Activated CD8-positive, alpha-beta T cell treated with anti-CD3 and anti-CD28 coated beads for 36 hours (primary cell): ENCODE results near the gene TNXB. TPM values are rescaled to one million over a fixed set of nuclear protein-coding genes. Genes with fewer than 3 reads are reported as not detected.

Experiments
- ATAC-seq: fragments of 200-7000 bp; cut with Tn5 transposase; one replicate; pipeline ENCODE4 v1.10.0; 2021; ENCODE audit warnings: mild to moderate bottlenecking, moderate library complexity
- CTCF ChIA-PET: fragments of 350-600 bp; sonication (Branson Sonifier 250); formaldehyde crosslinking; loops from one replicate; lab custom pipeline; 2021; ENCODE audit warnings: antibody characterized with exemption; lab: Charles Lee
- POLR2A ChIA-PET: fragments of 350-600 bp; sonication (Branson Sonifier 250); formaldehyde crosslinking; loops from one replicate; lab custom pipeline; 2021; ENCODE audit warnings: antibody characterized with exemption; lab: Charles Lee
- DNase-seq: peaks from one replicate; pipeline ENCODE4 v3.0.0-alpha.2; 2020
- H3K27ac Mint-ChIP-seq: one replicate; pipeline ENCODE4 v1.8.0; 2021; ENCODE audit warnings: mild to moderate bottlenecking, mixed read lengths
- H3K27me3 Mint-ChIP-seq: one replicate; pipeline ENCODE4 v1.8.0; 2021; ENCODE audit warnings: mixed read lengths
- H3K36me3 Mint-ChIP-seq: one replicate; pipeline ENCODE4 v1.8.0; 2021; ENCODE audit warnings: low read depth, mixed read lengths
- H3K4me1 Mint-ChIP-seq: one replicate; pipeline ENCODE4 v1.8.0; 2021; ENCODE audit warnings: low read depth, mixed read lengths
- H3K4me3 Mint-ChIP-seq: one replicate; pipeline ENCODE4 v1.8.0; 2021; ENCODE audit warnings: mild to moderate bottlenecking, moderate library complexity, mixed read lengths
- H3K9me3 Mint-ChIP-seq: one replicate; pipeline ENCODE4 v1.8.0; 2021; ENCODE audit warnings: mixed read lengths
- CTCF ChIP-seq: fragments of 200-600 bp; IDR thresholded peaks from one replicate; pipeline ENCODE4 v1.8.0; 2022; ENCODE audit warnings: antibody characterized with exemption, mild to moderate bottlenecking
- intact Hi-C: fragments of 100-400 bp; cut with micrococcal nuclease; formaldehyde crosslinking; loops from one replicate; pipeline ENCODE4 v1.10.0; 2022
- total RNA-seq, 2 experiments: library from RNA; stranded (reverse); gene quantifications; one replicate each; pipeline ENCODE4 v1.2.3, GENCODE V29; 2021

Gene TNXB
- total RNA-seq, 2 experiments from 2014 or later = 1.8 to 3.7 TPM

GRCh38 chr6:32082935-32083334 lies 26.2 kb downstream of the TNXB start:
- no peak overlapping the region for H3K27ac Mint-ChIP-seq
- intact Hi-C loops = no loop called here
- ATAC-seq (no peak), DNase-seq (no peak)
- no peaks in the 10 kb centered on the region for H3K9me3 Mint-ChIP-seq
- POLR2A ChIA-PET = interaction anchor here (0.6 kb wide), 1 partner anchor 9 kb away, joined by 4 read pairs; no protein-coding TSS in a partner anchor
- TF ChIP-seq CTCF = no peak
- no peak overlapping the region for H3K4me3 Mint-ChIP-seq
- no peaks in the 10 kb centered on the region for H3K36me3 Mint-ChIP-seq
- peaks cover 11% of the 10 kb centered on the region for H3K4me1 Mint-ChIP-seq
- CTCF ChIA-PET = interaction anchor here (1.3 kb wide), 1 partner anchor 14 kb away, joined by 3 read pairs; no protein-coding TSS in a partner anchor
- H3K27me3 Mint-ChIP-seq = peaks cover 28% of the 10 kb centered on the region

- no peak for TF ChIP-seq CTCF
- H3K27ac Mint-ChIP-seq = no peak overlapping the region
- ATAC-seq (no peak), DNase-seq (no peak)
- ChIA-PET CTCF (no interaction called here), POLR2A (interaction anchor here (0.6 kb wide), 1 partner anchor 8 kb away, joined by 4 read pairs; no protein-coding TSS in a partner anchor)
- H3K36me3 Mint-ChIP-seq = no peaks in the 10 kb centered on the region
- no peaks in the 10 kb centered on the region for H3K9me3 Mint-ChIP-seq
- no peak overlapping the region for H3K4me3 Mint-ChIP-seq
- peaks cover 28% of the 10 kb centered on the region for H3K27me3 Mint-ChIP-seq
- H3K4me1 Mint-ChIP-seq = peaks cover 11% of the 10 kb centered on the region
- intact Hi-C loops = no loop called here
These were observed 26.7 kb downstream of the TNXB start for GRCh38 chr6:32082478-32082877.

GRCh38 chr6:32081168-32081990 lies 27.8 kb downstream of the TNXB start:
- Mint-ChIP-seq H3K27ac (no peak overlapping the region), H3K4me3 (no peak overlapping the region), H3K36me3 (no peaks in the 10 kb centered on the region), H3K27me3 (peaks cover 23% of the 10 kb centered on the region), H3K4me1 (peaks cover 5% of the 10 kb centered on the region), H3K9me3 (no peaks in the 10 kb centered on the region)
- ChIA-PET POLR2A (no interaction called here), CTCF (interaction anchor here (1.5 kb wide), 1 partner anchor 47 kb away, joined by 3 read pairs; no protein-coding TSS in a partner anchor)
- no peak for TF ChIP-seq CTCF
- no peak for DNase-seq
- intact Hi-C loops = no loop called here
- no peak for ATAC-seq

- DNase-seq (no peak), ATAC-seq (no peak)
- Mint-ChIP-seq H3K4me3 (no peak overlapping the region), H3K27ac (no peak overlapping the region), H3K4me1 (no peaks in the 10 kb centered on the region), H3K36me3 (no peaks in the 10 kb centered on the region), H3K27me3 (peaks cover 10% of the 10 kb centered on the region), H3K9me3 (no peaks in the 10 kb centered on the region)
- intact Hi-C loops = no loop called here
- ChIA-PET CTCF (no interaction called here), POLR2A (no interaction called here)
- no peak for TF ChIP-seq CTCF
These were observed 29.4 kb downstream of the TNXB start for GRCh38 chr6:32079566-32080290.
